HUES6 (cell line): Measurements from ENCODE around the gene VPS35.

ENCODE experiments used
- H3K27ac ChIP-seq: 2 replicates; pipeline ENCODE4 v1.7.0; 2013; ENCODE audit warnings: low read depth, mild to moderate bottlenecking, low read length, inconsistent platforms
- H3K27me3 ChIP-seq: 2 replicates; pipeline ENCODE4 v1.6.1; 2013; ENCODE audit warnings: low read length; ENCODE audit not compliant: control insufficient read depth, insufficient read depth
- H3K36me3 ChIP-seq: 2 replicates; pipeline ENCODE4 v1.6.1; 2013; ENCODE audit warnings: low read length; ENCODE audit not compliant: control insufficient read depth, insufficient read depth
- H3K4me1 ChIP-seq: 2 replicates; pipeline ENCODE4 v1.6.1; 2013; ENCODE audit warnings: low read length; ENCODE audit not compliant: control insufficient read depth, insufficient read depth
- H3K4me3 ChIP-seq: 2 replicates; pipeline ENCODE4 v1.5.1; 2013; ENCODE audit warnings: low read depth, low read length
- H3K9ac ChIP-seq: one replicate; pipeline ENCODE4 v1.6.1; 2013; ENCODE audit warnings: mild to moderate bottlenecking, low read length
- H3K9me3 ChIP-seq: 2 replicates; pipeline ENCODE4 v1.6.1; 2013; ENCODE audit warnings: low read depth, low read length; ENCODE audit not compliant: control insufficient read depth, insufficient read depth

The VPS35 gene

GRCh38 chr16:46688654-46689364 is at the start of gene VPS35:
Gene VPS35, minus strand, starts transcription at chr16:46689178. Its CDS starts 45 bp downstream, at chr16:46689133.
- H3K4me1 ChIP-seq = peaks cover 23% of the 10 kb centered on the region
- peaks cover 27% of the 10 kb centered on the region for H3K36me3 ChIP-seq
- H3K4me3 ChIP-seq = peak within 1 kb of the TSS; percentile 76
- peak within 1 kb of the TSS; percentile 88 for H3K9ac ChIP-seq
- H3K27me3 ChIP-seq = no peaks in the 10 kb centered on the region
- H3K9me3 ChIP-seq = no peaks in the 10 kb centered on the region
- H3K27ac ChIP-seq = peak within 1 kb of the TSS; percentile 51

GRCh38 chr16:46737621-46738214 is 48.7 kb upstream of the VPS35 start:
- H3K27ac ChIP-seq = no peak overlapping the region
- no peaks in the 10 kb centered on the region for H3K36me3 ChIP-seq
- H3K4me1 ChIP-seq = peaks cover 6% of the 10 kb centered on the region; the same call in 1 of the 2 replicates
- no peaks in the 10 kb centered on the region; the same call in 1 of the 2 replicates for H3K27me3 ChIP-seq
- no peaks in the 10 kb centered on the region for H3K9me3 ChIP-seq
- H3K4me3 ChIP-seq = no peak overlapping the region
- no peak overlapping the region for H3K9ac ChIP-seq

DNA sequence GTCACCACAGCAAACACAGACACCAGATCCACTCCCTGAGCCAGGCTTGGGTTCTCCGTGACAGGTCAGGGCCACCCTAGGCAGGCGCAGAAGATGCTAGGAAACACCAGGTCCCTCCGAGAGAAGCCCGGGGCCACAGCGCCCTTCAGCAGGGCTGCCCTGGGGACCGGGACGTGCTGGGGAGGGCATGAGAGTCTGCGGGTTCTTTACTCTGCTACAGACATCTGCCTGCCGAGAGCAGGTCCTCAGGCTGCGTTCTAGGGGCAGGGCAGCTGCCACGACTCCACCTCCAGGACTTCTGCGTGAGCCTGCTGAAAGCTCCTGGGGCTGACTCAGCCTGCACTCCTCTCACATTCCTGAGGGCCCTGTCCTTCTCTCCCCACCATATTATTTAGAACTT is 47.7 kb upstream of the VPS35 start:
- no peaks in the 10 kb centered on the region; the same call in 1 of the 2 replicates for H3K27me3 ChIP-seq
- no peaks in the 10 kb centered on the region for H3K36me3 ChIP-seq
- no peak overlapping the region for H3K27ac ChIP-seq
- no peak overlapping the region for H3K9ac ChIP-seq
- H3K4me3 ChIP-seq = no peak overlapping the region
- H3K4me1 ChIP-seq = peaks cover 3% of the 10 kb centered on the region; the same call in 1 of the 2 replicates
- H3K9me3 ChIP-seq = no peaks in the 10 kb centered on the region

DNA sequence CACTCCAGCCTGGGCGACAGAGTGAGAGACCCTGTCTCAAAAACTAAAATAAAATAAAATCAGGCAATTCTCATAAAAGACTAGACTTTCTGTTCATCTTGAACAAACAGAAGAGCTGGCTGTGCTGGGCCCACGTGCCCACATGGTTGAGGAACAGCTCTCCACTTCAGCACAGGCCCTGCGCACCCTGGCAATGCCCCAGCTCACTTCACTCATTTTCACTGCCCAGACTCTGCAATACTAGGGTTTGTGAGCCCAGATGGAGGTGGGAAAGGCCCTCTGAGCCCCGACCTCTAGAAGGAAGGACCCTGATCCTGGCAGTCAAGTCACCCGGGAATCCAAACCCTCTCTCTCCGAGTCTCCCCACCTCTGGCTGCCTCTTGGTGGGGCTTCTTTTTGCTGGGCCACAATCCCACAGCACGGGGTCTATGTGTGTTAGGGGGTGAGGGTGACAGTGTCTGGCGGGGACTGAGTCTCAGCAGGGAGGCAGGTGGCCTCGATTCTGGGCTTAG is 44.4 kb upstream of the VPS35 start:
- no peak overlapping the region for H3K27ac ChIP-seq

DNA sequence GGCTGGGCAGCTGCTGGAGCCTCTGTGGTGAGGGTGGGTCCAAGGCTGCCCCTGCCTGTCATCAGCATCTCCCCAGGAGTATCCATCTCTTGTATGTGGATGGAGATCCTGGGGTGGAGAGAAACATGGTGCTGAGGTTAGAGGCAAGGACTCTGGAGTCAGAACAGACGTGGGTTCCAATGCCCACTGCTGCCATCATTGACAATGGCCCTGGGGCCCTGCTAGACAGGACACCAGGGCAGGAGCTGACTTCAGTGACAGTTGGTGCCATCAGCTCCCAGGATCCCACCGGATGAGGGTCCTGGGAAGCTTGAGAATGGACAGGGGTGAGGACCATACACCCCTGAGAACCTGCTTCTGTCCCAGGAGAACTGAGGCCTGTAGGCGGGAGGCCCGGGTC is 43.6 kb upstream of the VPS35 start:
- Histone ChIP-seq H3K9me3 (no peaks in the 10 kb centered on the region), H3K27ac (no peak overlapping the region), H3K4me3 (no peak overlapping the region), H3K27me3 (no peaks in the 10 kb centered on the region; the same call in 1 of the 2 replicates), H3K9ac (no peak overlapping the region), H3K4me1 (peaks cover 3% of the 10 kb centered on the region; the same call in 1 of the 2 replicates), H3K36me3 (no peaks in the 10 kb centered on the region)

More for the DNA sequence above, 44.4 kb upstream of the VPS35 start:
- Histone ChIP-seq H3K27me3 (no peaks in the 10 kb centered on the region; the same call in 1 of the 2 replicates), H3K4me1 (peaks cover 3% of the 10 kb centered on the region; the same call in 1 of the 2 replicates), H3K9ac (no peak overlapping the region), H3K9me3 (no peaks in the 10 kb centered on the region), H3K4me3 (no peak overlapping the region), H3K36me3 (no peaks in the 10 kb centered on the region)

DNA sequence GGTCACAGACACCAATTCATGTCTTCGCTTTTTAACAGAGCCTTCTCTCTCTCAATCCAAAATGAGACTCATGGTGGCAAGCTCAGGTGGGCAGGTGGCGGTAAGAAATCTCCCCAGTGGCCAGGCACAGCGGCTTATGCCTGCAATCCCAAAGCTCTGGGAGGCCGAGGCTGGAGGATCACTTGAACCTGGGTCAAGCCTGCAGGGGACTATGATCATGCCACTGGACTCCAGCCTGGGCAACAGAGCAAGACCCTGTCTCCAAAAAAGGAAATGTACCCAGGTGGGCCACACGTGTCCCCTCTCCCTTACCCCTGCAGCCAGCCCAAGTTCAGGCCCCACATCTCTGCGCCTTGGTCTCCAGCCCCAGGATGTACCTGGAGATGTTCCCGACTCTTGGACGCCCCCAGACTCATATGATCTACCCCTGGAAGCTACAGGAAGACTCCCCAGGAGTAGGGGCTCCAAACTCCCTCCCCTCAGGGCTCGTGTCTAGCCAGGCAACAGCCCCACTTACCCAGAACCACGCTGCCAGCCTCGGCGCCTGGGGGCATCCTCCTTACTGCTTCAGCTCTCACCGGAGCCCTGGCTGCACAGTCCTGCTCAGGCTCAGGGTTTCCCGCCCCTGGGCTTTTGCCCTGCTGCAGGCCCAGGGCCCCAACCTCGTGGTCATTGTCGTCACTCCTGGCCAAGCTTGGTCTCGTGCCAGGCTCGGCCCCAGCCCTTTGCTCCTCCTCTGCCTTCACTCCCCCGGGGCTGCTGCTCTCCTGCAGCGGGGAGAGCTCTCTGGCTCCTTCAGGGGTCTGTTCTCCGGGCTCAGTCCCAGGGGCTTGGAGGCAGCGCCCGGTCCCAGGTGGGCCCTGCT is 42.9 kb upstream of the VPS35 start:
- Histone ChIP-seq H3K4me3 (no peak overlapping the region), H3K9ac (no peak overlapping the region), H3K4me1 (peaks cover 3% of the 10 kb centered on the region; the same call in 1 of the 2 replicates), H3K36me3 (no peaks in the 10 kb centered on the region), H3K27me3 (no peaks in the 10 kb centered on the region; the same call in 1 of the 2 replicates), H3K27ac (no peak overlapping the region), H3K9me3 (no peaks in the 10 kb centered on the region)

DNA sequence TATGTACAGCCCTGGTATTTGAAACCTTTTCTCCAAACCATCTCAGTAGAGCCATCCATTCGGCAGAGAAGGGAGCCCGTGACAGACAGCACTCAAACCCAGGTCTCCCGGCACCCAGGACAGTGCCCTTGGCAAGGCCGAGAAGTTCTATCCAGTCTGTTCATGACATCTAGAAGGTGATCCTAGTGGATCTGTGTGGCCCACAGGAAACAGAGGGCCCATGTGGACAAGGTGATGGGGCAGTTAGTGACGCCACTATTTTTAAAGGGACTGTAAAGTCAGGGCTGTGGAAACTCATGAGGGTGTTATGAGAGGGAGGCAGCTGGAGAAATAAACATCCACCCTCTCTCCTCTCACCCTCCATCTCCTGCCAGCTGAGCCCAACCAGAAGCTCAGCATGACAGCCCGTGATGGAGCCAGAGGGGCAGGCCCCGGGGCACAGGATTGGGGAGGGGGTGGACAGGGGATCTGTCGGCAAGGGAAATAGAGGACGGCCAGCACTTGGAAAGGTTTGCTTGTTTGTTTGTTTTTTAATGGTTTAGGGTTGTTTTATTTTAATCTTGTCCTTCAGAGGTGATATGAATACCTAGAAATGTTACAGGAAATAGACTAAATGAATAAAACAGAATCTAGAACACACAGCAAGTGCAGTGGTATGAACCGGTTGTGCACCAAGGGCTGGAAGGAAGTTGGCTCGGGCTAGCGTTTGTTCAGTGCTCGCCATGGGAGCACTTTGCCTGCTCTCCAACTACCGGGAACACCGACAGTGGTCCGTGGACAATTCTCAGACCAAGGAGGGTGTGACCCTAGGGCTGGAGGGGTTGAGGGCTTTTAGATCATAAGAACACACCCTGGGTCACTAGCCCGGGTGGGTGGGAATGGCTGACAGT is 42.1 kb upstream of the VPS35 start:
- Histone ChIP-seq H3K27me3 (no peaks in the 10 kb centered on the region; the same call in 1 of the 2 replicates), H3K9me3 (no peaks in the 10 kb centered on the region), H3K9ac (no peak overlapping the region), H3K4me3 (no peak overlapping the region), H3K36me3 (no peaks in the 10 kb centered on the region), H3K27ac (no peak overlapping the region), H3K4me1 (no peaks in the 10 kb centered on the region)

DNA sequence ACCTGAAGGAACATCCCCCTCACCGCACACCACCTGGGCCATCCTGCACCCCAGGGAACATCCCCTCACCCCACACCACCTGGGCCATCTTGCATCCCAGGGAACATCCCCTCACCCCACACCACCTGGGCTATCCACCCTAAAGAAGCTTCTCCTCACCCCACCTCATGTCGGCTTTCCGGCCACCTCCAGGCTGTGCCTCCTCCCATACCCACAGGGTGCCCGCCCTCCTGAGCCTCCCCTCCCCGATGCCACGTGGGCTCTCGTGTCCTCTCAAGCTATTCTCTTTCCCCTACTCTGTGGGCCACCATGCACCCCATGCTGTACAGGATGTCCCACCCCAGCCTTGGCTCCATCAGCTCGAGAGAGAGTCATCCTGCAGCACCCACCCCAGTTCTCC is 41.1 kb upstream of the VPS35 start:
- Histone ChIP-seq H3K9ac (no peak overlapping the region), H3K27ac (no peak overlapping the region), H3K4me3 (no peak overlapping the region), H3K27me3 (no peaks in the 10 kb centered on the region; the same call in 1 of the 2 replicates), H3K4me1 (no peaks in the 10 kb centered on the region), H3K9me3 (no peaks in the 10 kb centered on the region), H3K36me3 (no peaks in the 10 kb centered on the region)

DNA sequence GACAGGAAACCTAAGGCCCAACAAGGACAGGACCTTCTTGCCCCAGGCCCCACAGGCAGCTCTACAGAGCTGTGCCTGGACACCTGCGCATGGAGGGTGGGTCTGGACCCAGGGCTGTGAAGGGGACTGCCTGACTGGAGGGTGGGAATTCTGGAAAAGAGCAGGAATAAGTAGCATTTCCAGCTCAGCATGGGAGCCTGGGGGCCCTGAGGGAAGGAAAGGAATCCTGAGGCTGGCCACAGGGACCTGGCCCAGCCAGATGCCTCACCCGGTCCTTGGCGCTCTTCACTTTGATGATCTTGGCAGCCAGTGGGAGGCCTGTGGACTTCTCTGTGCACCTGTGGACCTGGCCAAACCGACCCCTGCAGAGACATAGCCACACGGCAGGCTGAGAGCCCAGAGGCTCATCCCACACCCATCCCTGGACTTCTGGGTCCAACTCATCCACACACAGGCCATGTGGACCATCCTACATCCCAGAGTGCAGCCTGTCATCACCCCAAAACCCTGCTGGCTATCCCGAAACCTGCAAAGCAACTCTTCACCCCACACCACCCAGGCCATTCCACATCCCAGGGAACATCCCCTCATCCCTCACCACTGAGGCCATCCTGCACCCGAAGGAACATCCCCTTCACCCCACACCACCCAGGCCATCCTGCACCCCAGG is 40.5 kb upstream of the VPS35 start:
- Histone ChIP-seq H3K36me3 (no peaks in the 10 kb centered on the region), H3K27ac (no peak overlapping the region), H3K9me3 (peaks cover 3% of the 10 kb centered on the region), H3K4me1 (no peaks in the 10 kb centered on the region), H3K4me3 (no peak overlapping the region), H3K9ac (no peak overlapping the region), H3K27me3 (no peaks in the 10 kb centered on the region; the same call in 1 of the 2 replicates)
